Stimulated activated CD8-positive, alpha-beta memory T cell treated with anti-CD3 and anti-CD28 coated beads, Interleukin-15, amount 100 ng/mL, for 4 hours (primary cell): ENCODE results near the gene USP35.

Experiments
- DNase-seq, 2 donors: peaks; one replicate each; pipeline ENCODE4 v3.0.0-alpha.2; 2020; ENCODE audit warnings: low read depth in 2 of 2

USP35 gene

GRCh38 chr11:78188286-78189173 lies at the start of gene USP35, which contains the start of gene KCTD21:
Gene USP35, plus strand, starts transcription at chr11:78188919. Its CDS starts 7,327 bp downstream, at chr11:78196246.
Gene KCTD21, minus strand, starts transcription at chr11:78188626. Its CDS starts 14,072 bp downstream, at chr11:78174554.
- DNase-seq: peak; percentile 83 to 84

GRCh38 chr11:78139422-78140391 lies 49.0 kb upstream of the USP35 start, which contains the start of gene ALG8:
Gene ALG8, minus strand, starts transcription at chr11:78139626. Its CDS starts 38 bp downstream, at chr11:78139588.
- DNase-seq: peak; percentile 95

- no peak for DNase-seq
Observed at GRCh38 chr11:78140392-78141077, 48.2 kb upstream of the USP35 start.

- DNase-seq: no peak
Observed at GRCh38 chr11:78145511-78146025, 43.2 kb upstream of the USP35 start.

- no peak for DNase-seq
Observed at GRCh38 chr11:78147807-78148206, 40.9 kb upstream of the USP35 start.

- no peak for DNase-seq
Observed at GRCh38 chr11:78149646-78150045, 39.1 kb upstream of the USP35 start.

- no peak for DNase-seq
Observed at GRCh38 chr11:78150346-78150745, 38.4 kb upstream of the USP35 start.

- no peak for DNase-seq
Observed at GRCh38 chr11:78150754-78151153, 38.0 kb upstream of the USP35 start.

GRCh38 chr11:78151804-78152203 lies 36.9 kb upstream of the USP35 start:
- no peak for DNase-seq

- no peak for DNase-seq
Observed at GRCh38 chr11:78156127-78156844, 32.4 kb upstream of the USP35 start.

- DNase-seq: no peak
Observed at GRCh38 chr11:78158987-78159652, 29.6 kb upstream of the USP35 start.

- DNase-seq: no peak
Observed at GRCh38 chr11:78160557-78160956, 28.2 kb upstream of the USP35 start.

- DNase-seq: no peak
Observed at GRCh38 chr11:78161346-78161745, 27.4 kb upstream of the USP35 start.

GRCh38 chr11:78161962-78162371 lies 26.8 kb upstream of the USP35 start:
- DNase-seq: no peak

GRCh38 chr11:78163828-78164227 lies 24.9 kb upstream of the USP35 start:
- no peak for DNase-seq

- no peak for DNase-seq
Observed at GRCh38 chr11:78164471-78164870, 24.2 kb upstream of the USP35 start.

- DNase-seq: no peak
Observed at GRCh38 chr11:78166855-78167469, 21.8 kb upstream of the USP35 start.

GRCh38 chr11:78168539-78169477 lies 19.9 kb upstream of the USP35 start:
- DNase-seq: no peak
